Activated CD8-positive, alpha-beta memory T cell treated with anti-CD3 and anti-CD28 coated beads, Interleukin-2, amount 10 ng/mL, durations not matched to agents 7 days and 5 days (primary cell): ENCODE results near the gene DNAH10. TPM values are rescaled to one million over a fixed set of nuclear protein-coding genes. Genes with fewer than 3 reads are reported as not detected.

ENCODE experiments used
- ATAC-seq: fragments of 150-1000 bp; cut with Tn5 transposase; one replicate; pipeline ENCODE4 v1.10.0; 2021; ENCODE audit warnings: moderate library complexity
- CTCF ChIA-PET: fragments of 350-600 bp; sonication (Branson Sonifier 250); formaldehyde crosslinking; loops from one replicate; lab custom pipeline; 2021; ENCODE audit warnings: antibody characterized with exemption; lab: Charles Lee
- DNase-seq: peaks from one replicate; pipeline ENCODE4 v3.0.0-alpha.2; 2020
- H3K27ac Mint-ChIP-seq: one replicate; pipeline ENCODE4 v1.8.0; 2021; ENCODE audit warnings: mild to moderate bottlenecking, mixed read lengths
- H3K27me3 Mint-ChIP-seq: one replicate; pipeline ENCODE4 v1.8.0; 2021; ENCODE audit warnings: mixed read lengths
- H3K36me3 Mint-ChIP-seq: one replicate; pipeline ENCODE4 v1.8.0; 2021; ENCODE audit warnings: mild to moderate bottlenecking, mixed read lengths
- H3K4me1 Mint-ChIP-seq: one replicate; pipeline ENCODE4 v1.8.0; 2021; ENCODE audit warnings: mixed read lengths
- H3K4me3 Mint-ChIP-seq: one replicate; pipeline ENCODE4 v1.8.0; 2021; ENCODE audit warnings: mild to moderate bottlenecking, moderate library complexity, mixed read lengths
- H3K9me3 Mint-ChIP-seq: one replicate; pipeline ENCODE4 v1.8.0; 2022; ENCODE audit warnings: low read depth, mixed read lengths
- total RNA-seq, 2 experiments: library from RNA; stranded (reverse); gene quantifications; one replicate each; pipeline ENCODE4 v1.2.3, GENCODE V29; 2021

The DNAH10 gene
- total RNA-seq, 2 experiments from 2014 or later = 0.05 to 0.76 TPM

- peaks cover 10% of the 10 kb centered on the region for H3K4me1 Mint-ChIP-seq
- DNase-seq (no peak), ATAC-seq (no peak)
- H3K9me3 Mint-ChIP-seq = peaks cover 9% of the 10 kb centered on the region
- peaks cover 10% of the 10 kb centered on the region for H3K27me3 Mint-ChIP-seq
- H3K36me3 Mint-ChIP-seq = peaks cover 4% of the 10 kb centered on the region
- H3K27ac Mint-ChIP-seq = no peak overlapping the region
- CTCF ChIA-PET = no interaction called here
- H3K4me3 Mint-ChIP-seq = no peak overlapping the region
Measured at GRCh38 chr12:123815968-123816367, 53.9 kb downstream of the DNAH10 start.

GRCh38 chr12:123816896-123817537, 54.9 kb downstream of the DNAH10 start:
- no peak for DNase-seq
- no peak overlapping the region for H3K4me3 Mint-ChIP-seq
- H3K27me3 Mint-ChIP-seq = peaks cover 10% of the 10 kb centered on the region
- no peak for ATAC-seq
- CTCF ChIA-PET = interaction anchor here (0.7 kb wide), 1 partner anchor 193 kb away, joined by 3 read pairs; no protein-coding TSS in a partner anchor
- H3K27ac Mint-ChIP-seq = no peak overlapping the region
- H3K9me3 Mint-ChIP-seq = peaks cover 9% of the 10 kb centered on the region
- peaks cover 6% of the 10 kb centered on the region for H3K4me1 Mint-ChIP-seq
- peaks cover 4% of the 10 kb centered on the region for H3K36me3 Mint-ChIP-seq

GRCh38 chr12:123822804-123823203, 60.7 kb downstream of the DNAH10 start:
- CTCF ChIA-PET = no interaction called here

GRCh38 chr12:123828120-123828519, 66.0 kb downstream of the DNAH10 start:
- DNase-seq = no peak
- ATAC-seq = no peak
- H3K4me1 Mint-ChIP-seq = peaks cover 3% of the 10 kb centered on the region
- no peak overlapping the region for H3K27ac Mint-ChIP-seq
- CTCF ChIA-PET = no interaction called here
- no peak overlapping the region for H3K4me3 Mint-ChIP-seq
- H3K9me3 Mint-ChIP-seq = peaks cover 1% of the 10 kb centered on the region
- peaks cover 31% of the 10 kb centered on the region for H3K27me3 Mint-ChIP-seq
- H3K36me3 Mint-ChIP-seq = peaks cover 1% of the 10 kb centered on the region

More at GRCh38 chr12:123822804-123823203, 60.7 kb downstream of the DNAH10 start:
- ATAC-seq = no peak
- DNase-seq = no peak
- Mint-ChIP-seq H3K4me3 (no peak overlapping the region), H3K36me3 (no peaks in the 10 kb centered on the region), H3K4me1 (no peaks in the 10 kb centered on the region), H3K9me3 (no peaks in the 10 kb centered on the region), H3K27me3 (peaks cover 41% of the 10 kb centered on the region), H3K27ac (no peak overlapping the region)

GRCh38 chr12:123828854-123829547, 66.9 kb downstream of the DNAH10 start:
- Mint-ChIP-seq H3K4me3 (no peak overlapping the region), H3K9me3 (peaks cover 1% of the 10 kb centered on the region)

GRCh38 chr12:123829561-123829960, 67.5 kb downstream of the DNAH10 start:
- H3K27ac Mint-ChIP-seq = no peak overlapping the region
- DNase-seq (no peak), ATAC-seq (no peak)
- peaks cover 1% of the 10 kb centered on the region for H3K36me3 Mint-ChIP-seq
- peaks cover 25% of the 10 kb centered on the region for H3K27me3 Mint-ChIP-seq
- H3K9me3 Mint-ChIP-seq = peaks cover 3% of the 10 kb centered on the region
- H3K4me1 Mint-ChIP-seq = peaks cover 3% of the 10 kb centered on the region
- H3K4me3 Mint-ChIP-seq = no peak overlapping the region
- CTCF ChIA-PET = interaction anchor here (1.5 kb wide), 1 partner anchor 12 kb away, joined by 5 read pairs; no protein-coding TSS in a partner anchor

More at GRCh38 chr12:123828854-123829547, 66.9 kb downstream of the DNAH10 start:
- Mint-ChIP-seq H3K27me3 (peaks cover 27% of the 10 kb centered on the region), H3K36me3 (peaks cover 1% of the 10 kb centered on the region), H3K27ac (no peak overlapping the region), H3K4me1 (peaks cover 3% of the 10 kb centered on the region)
- DNase-seq (no peak), ATAC-seq (no peak)
- CTCF ChIA-PET = no interaction called here

- Mint-ChIP-seq H3K27me3 (peaks cover 16% of the 10 kb centered on the region), H3K9me3 (peaks cover 7% of the 10 kb centered on the region), H3K4me1 (peaks cover 3% of the 10 kb centered on the region), H3K36me3 (peaks cover 1% of the 10 kb centered on the region), H3K4me3 (no peak overlapping the region), H3K27ac (no peak overlapping the region)
- no peak for ATAC-seq
- DNase-seq = no peak
- CTCF ChIA-PET = interaction anchor here (1.5 kb wide), 1 partner anchor 11 kb away, joined by 5 read pairs; no protein-coding TSS in a partner anchor
Measured at GRCh38 chr12:123830675-123831074, 68.6 kb downstream of the DNAH10 start.

- Mint-ChIP-seq H3K27me3 (peaks cover 6% of the 10 kb centered on the region), H3K4me3 (no peak overlapping the region)
Measured at GRCh38 chr12:123832052-123832451, 70.0 kb downstream of the DNAH10 start.

GRCh38 chr12:123833830-123834229, 71.7 kb downstream of the DNAH10 start:
- peaks cover 7% of the 10 kb centered on the region for H3K9me3 Mint-ChIP-seq
- ATAC-seq (no peak), DNase-seq (no peak)
- CTCF ChIA-PET = no interaction called here
- H3K27ac Mint-ChIP-seq = no peak overlapping the region
- H3K36me3 Mint-ChIP-seq = no peaks in the 10 kb centered on the region
- no peaks in the 10 kb centered on the region for H3K27me3 Mint-ChIP-seq
- no peak overlapping the region for H3K4me3 Mint-ChIP-seq
- H3K4me1 Mint-ChIP-seq = no peaks in the 10 kb centered on the region

More at GRCh38 chr12:123832052-123832451, 70.0 kb downstream of the DNAH10 start:
- Mint-ChIP-seq H3K27ac (no peak overlapping the region), H3K4me1 (peaks cover 3% of the 10 kb centered on the region), H3K36me3 (peaks cover 1% of the 10 kb centered on the region), H3K9me3 (peaks cover 7% of the 10 kb centered on the region)
- DNase-seq (no peak), ATAC-seq (no peak)
- CTCF ChIA-PET = no interaction called here

- no peak for ATAC-seq
- no peaks in the 10 kb centered on the region for H3K27me3 Mint-ChIP-seq
- no peak for DNase-seq
- H3K27ac Mint-ChIP-seq = no peak overlapping the region
- CTCF ChIA-PET = no interaction called here
- H3K4me3 Mint-ChIP-seq = no peak overlapping the region
- H3K4me1 Mint-ChIP-seq = no peaks in the 10 kb centered on the region
- H3K9me3 Mint-ChIP-seq = peaks cover 7% of the 10 kb centered on the region
- no peaks in the 10 kb centered on the region for H3K36me3 Mint-ChIP-seq
Measured at GRCh38 chr12:123834845-123835244, 72.7 kb downstream of the DNAH10 start.

- ATAC-seq = no peak
- CTCF ChIA-PET = no interaction called here
- H3K36me3 Mint-ChIP-seq = no peaks in the 10 kb centered on the region
- no peak overlapping the region for H3K27ac Mint-ChIP-seq
- H3K27me3 Mint-ChIP-seq = peaks cover 2% of the 10 kb centered on the region
- H3K4me1 Mint-ChIP-seq = no peaks in the 10 kb centered on the region
- DNase-seq = no peak
- H3K9me3 Mint-ChIP-seq = peaks cover 5% of the 10 kb centered on the region
- H3K4me3 Mint-ChIP-seq = no peak overlapping the region
Measured at GRCh38 chr12:123836292-123836691, 74.2 kb downstream of the DNAH10 start.

- Mint-ChIP-seq H3K4me3 (no peak overlapping the region), H3K27ac (no peak overlapping the region), H3K9me3 (peaks cover under 1% of the 10 kb centered on the region), H3K27me3 (peaks cover 2% of the 10 kb centered on the region), H3K36me3 (no peaks in the 10 kb centered on the region), H3K4me1 (peaks cover 5% of the 10 kb centered on the region)
- CTCF ChIA-PET = interaction anchor here (0.7 kb wide), 1 partner anchor 114 kb away, joined by 3 read pairs; no protein-coding TSS in a partner anchor
- DNase-seq (no peak), ATAC-seq (no peak)
Measured at GRCh38 chr12:123839826-123840225, 77.7 kb downstream of the DNAH10 start.

GRCh38 chr12:123840765-123841425, 78.8 kb downstream of the DNAH10 start:
- H3K27me3 Mint-ChIP-seq = peaks cover 2% of the 10 kb centered on the region
- CTCF ChIA-PET = interaction anchor here (0.6 to 1.7 kb wide), 2 partner anchors 11 to 195 kb away, joined by 3 to 5 read pairs; no protein-coding TSS in a partner anchor
- no peak overlapping the region for H3K4me3 Mint-ChIP-seq
- DNase-seq (no peak), ATAC-seq (no peak)
- no peaks in the 10 kb centered on the region for H3K36me3 Mint-ChIP-seq
- peaks cover 5% of the 10 kb centered on the region for H3K4me1 Mint-ChIP-seq
- H3K9me3 Mint-ChIP-seq = no peaks in the 10 kb centered on the region
- H3K27ac Mint-ChIP-seq = no peak overlapping the region
